K562 (cell line): ENCODE results near the gene NMUR2. TPM values are rescaled to one million over a fixed set of nuclear protein-coding genes. Genes with fewer than 3 reads are reported as not detected.

Source experiments
- ATAC-seq: fragments of 200-7000 bp; cut with Tn5 transposase; 3 replicates; pipeline ENCODE4 v1.9.1; 2020; ENCODE audit warnings: moderate library complexity
- BruUV-seq: library from RNA; stranded (reverse); fragments of 400-500 nt; replicated peaks from 2 replicates; lab custom pipeline; 2021; lab: Mats Ljungman, UMichigan
- CTCF ChIA-PET: fragments of 300-600 bp; formaldehyde crosslinking; extraction: SDS; loops from one replicate; lab custom pipeline; 2021; ENCODE audit warnings: low intra/inter-chr PET ratio; lab: Yijun Ruan, JAX
- POLR2A ChIA-PET: fragments of 300-600, 350-650 bp; sonication (Branson Sonifier 250); formaldehyde crosslinking; extraction: SDS; loops from one replicate; lab custom pipeline; 2021; ENCODE audit warnings: antibody characterized with exemption, inconsistent platforms; lab: Yijun Ruan, JAX
- DNase-seq, 4 experiments: peaks; one replicate each; pipeline versions ENCODE4 v3.0.0 to v3.0.0-alpha.2; 2011 to 2018; ENCODE audit warnings: low spot score in 3 of 4, mixed read lengths in 3 of 4; ENCODE audit errors: extremely low read depth in 1 of 4
- FAIRE-seq: peaks from 2 replicates; lab custom pipeline; 2011; peaks lifted over from hg19 to GRCh38; lab: Jason Lieb, UNC
- H2AFZ ChIP-seq: 2 replicates; pipeline ENCODE4 v1.6.0; 2011; ENCODE audit warnings: low read depth, low read length, control low read depth, inconsistent platforms
- H3K27ac ChIP-seq: fragments of 200-600 bp; 3 replicates; pipeline ENCODE4 v1.8.0; 2011; ENCODE audit warnings: low read depth, mild to moderate bottlenecking, control low read depth, inconsistent platforms, low read length, moderate library complexity, mixed read lengths; ENCODE audit errors: extremely low read depth
- H3K27me3 ChIP-seq, 2 experiments: fragments of 300-600 bp in 1 of 2; 2 replicates in 1 of 2; 3 replicates in 1 of 2; pipeline versions ENCODE4 v1.6.0 to v1.8.0; 2011; ENCODE audit warnings: inconsistent platforms in 2 of 2, low read length in 2 of 2, mild to moderate bottlenecking in 1 of 2, mixed read lengths in 1 of 2, moderate library complexity in 1 of 2; ENCODE audit not compliant: control insufficient read depth in 2 of 2, insufficient read depth in 2 of 2
- H3K36me3 ChIP-seq: fragments of 300-600 bp; 3 replicates; pipeline ENCODE4 v1.8.0; 2011; ENCODE audit warnings: mild to moderate bottlenecking, low read length, inconsistent platforms; ENCODE audit not compliant: control insufficient read depth, insufficient read depth
- H3K4me1 ChIP-seq, 2 experiments: fragments of 200-600 bp in 1 of 2; replicated peaks in 1 of 2; 2 replicates in 1 of 2; 3 replicates in 1 of 2; pipeline versions ENCODE4 v1.5.1 to v1.8.0; 2011; ENCODE audit warnings: inconsistent platforms in 2 of 2, low read length in 2 of 2, mild to moderate bottlenecking in 1 of 2, mixed read lengths in 1 of 2, moderate library complexity in 1 of 2; ENCODE audit not compliant: control insufficient read depth in 2 of 2, insufficient read depth in 2 of 2
- H3K4me2 ChIP-seq: 2 replicates; pipeline ENCODE4 v1.6.1; 2011; ENCODE audit warnings: low read length, control low read depth, inconsistent platforms, mixed read lengths; ENCODE audit not compliant: insufficient read depth
- H3K4me3 ChIP-seq: fragments of 200-600 bp; sonication (generic), shearing (Covaris generic); 2 replicates; pipeline ENCODE4 v1.5.1; 2016; ENCODE audit warnings: control low read depth, inconsistent platforms
- H3K79me2 ChIP-seq: fragments of 200-600 bp; 3 replicates; pipeline ENCODE4 v1.8.0; 2011; ENCODE audit warnings: low read length, inconsistent platforms; ENCODE audit not compliant: control insufficient read depth, insufficient read depth
- H3K9ac ChIP-seq, 2 experiments: 2 replicates each; pipeline versions ENCODE4 v1.6.0 to v1.6.1; 2011; ENCODE audit warnings: low read depth in 2 of 2, low read length in 2 of 2, control low read depth in 1 of 2, inconsistent platforms in 1 of 2, mild to moderate bottlenecking in 1 of 2, mixed read lengths in 1 of 2; ENCODE audit not compliant: insufficient read depth in 1 of 2
- H3K9me1 ChIP-seq: one replicate; pipeline ENCODE4 v1.6.0; 2011; ENCODE audit warnings: inconsistent platforms, mild to moderate bottlenecking, low read length, moderate library complexity; ENCODE audit not compliant: control insufficient read depth, insufficient read depth
- H3K9me3 ChIP-seq: replicated peaks from 2 replicates; pipeline ENCODE4 v1.5.1; 2011; ENCODE audit warnings: low read depth, low read length, inconsistent platforms; ENCODE audit not compliant: control insufficient read depth, insufficient read depth
- H4K20me1 ChIP-seq: replicated peaks from 2 replicates; pipeline ENCODE4 v1.6.1; 2011; ENCODE audit warnings: low read length, inconsistent platforms, mixed read lengths; ENCODE audit not compliant: control insufficient read depth, insufficient read depth
- CBFA2T2 ChIP-seq: fragments of 450-650 bp; conservative IDR thresholded peaks from 2 replicates; pipeline ENCODE4 v1.6.1; 2017; ENCODE audit warnings: mild to moderate bottlenecking
- CBX5 ChIP-seq: IDR thresholded peaks from 2 replicates; pipeline ENCODE4 v1.6.1; 2014; ENCODE audit warnings: low read depth, borderline replicate concordance
- PTTG1 ChIP-seq: fragments of 450-650 bp; IDR thresholded peaks from 2 replicates; pipeline ENCODE4 v1.6.1; 2016; ENCODE audit warnings: low read depth, mild to moderate bottlenecking, missing genetic modification characterization, missing compliant biosample characterization
- TAF9B ChIP-seq: fragments of 450-650 bp; IDR thresholded peaks from 2 replicates; pipeline ENCODE4 v1.6.1; 2018; ENCODE audit warnings: mild to moderate bottlenecking; ENCODE audit not compliant: partially characterized antibody
- U2AF2 ChIP-seq: fragments of 200-400 bp; formaldehyde crosslinking; optimal IDR thresholded peaks from 2 replicates; pipeline ENCODE3; 2017; ENCODE audit warnings: low read depth, mild to moderate bottlenecking, low read length
- ZNF165 ChIP-seq: fragments of 250-450 bp; sonication (Bioruptor Pico); IDR thresholded peaks from 2 replicates; pipeline ENCODE4 v1.4.0; 2020; ENCODE audit warnings: borderline replicate concordance
- ZNF239 ChIP-seq: fragments of 250-450 bp; sonication (Bioruptor Pico); IDR thresholded peaks from 2 replicates; pipeline ENCODE4 v1.4.0; 2020; ENCODE audit warnings: mild to moderate bottlenecking
- ZNF24 ChIP-seq: fragments of 450-650 bp; IDR thresholded peaks from 2 replicates; pipeline ENCODE4 v1.6.1; 2016
- ZNF589 ChIP-seq: fragments of 200-800 bp; sonication (Bioruptor generic); IDR thresholded peaks from 2 replicates; pipeline ENCODE4 v1.6.1; 2016; ENCODE audit warnings: low read depth, missing genetic modification characterization, missing compliant biosample characterization
- ZNF717 ChIP-seq: fragments of 250-450 bp; sonication (Bioruptor Pico); IDR thresholded peaks from 2 replicates; pipeline ENCODE4 v1.5.0; 2021
- WGBS: fragments of 100-300 bp; shearing (Covaris generic); methylation state at CpG from one replicate; pipeline ENCODE4 v1.1.6; 2016; ENCODE audit warnings: low coverage, mixed read lengths; ENCODE audit not compliant: insufficient coverage; ENCODE audit errors: missing lambda C conversion rate; 5-methylcytosine and 5-hydroxymethylcytosine counted together
- in situ Hi-C: fragments of 300-500 bp; cut with MboI; formaldehyde crosslinking; loops from 4 replicates; pipeline ENCODE4 v1.15.0; 2018; ENCODE audit warnings: inconsistent platforms, mixed read lengths
- intact Hi-C: fragments of 100-400 bp; cut with micrococcal nuclease; formaldehyde crosslinking; loops from 2 replicates; pipeline ENCODE4 v1.14.2; 2022
- polyA plus RNA-seq, 8 experiments: library from polyadenylated mRNA; depleted of rRNA in 4 of 8; stranded (reverse) in 5 of 8; unstranded in 3 of 8; fragments of >200 nt; fragmentation: Nextera tagmentation in 2 of 8; fragmentation: Illumina TruSeq in 1 of 8; extraction: Ambion mirVana in 2 of 8; extraction: Trizol in 1 of 8; gene quantifications; 2 replicates each; pipeline versions ENCODE4 v1.2.1 to v1.2.3, GENCODE V29; 2011 to 2014; ENCODE audit warnings: inconsistent platforms in 1 of 8, missing spikeins in 1 of 8
- total RNA-seq, 7 experiments: library from RNA; depleted of rRNA in 6 of 7; stranded (reverse); fragments of >200 nt in 6 of 7; fragmentation: Illumina TruSeq in 2 of 7; extraction: Trizol in 2 of 7; gene quantifications; 2 replicates each; pipeline versions ENCODE4 v1.2.1 to v1.2.3, GENCODE V29; 2011 to 2021; ENCODE audit warnings: low replicate concordance in 1 of 7
- TF ChIP-seq, protein P1 (sequence below): sonication (generic); formaldehyde crosslinking; IDR thresholded peaks from 2 replicates; pipeline ENCODE4 v1.4.0; 2020; ENCODE audit warnings: mild to moderate bottlenecking, missing genetic modification reagents
- TF ChIP-seq, protein P2 (sequence below), 2 experiments: fragments of 450-650 bp; formaldehyde crosslinking in 1 of 2; IDR thresholded peaks; 2 replicates each; pipeline versions ENCODE4 v1.4.0 to v1.6.1; 2014 to 2020; ENCODE audit warnings: mild to moderate bottlenecking in 2 of 2, borderline replicate concordance in 1 of 2, low read depth in 1 of 2
- TF ChIP-seq, protein P3 (sequence below), 2 experiments: fragments of 450-650 bp; IDR thresholded peaks; 2 replicates each; pipeline ENCODE4 v1.6.1; 2016

The NMUR2 gene
- total and polyA plus RNA-seq, 9 of the 15 experiments (the other 6 are each of a cell fraction or from before 2014, with no cell fraction given): not detected

- no peak overlapping the region for H2AFZ ChIP-seq
- DNase-seq: no peak
- H3K4me3 ChIP-seq: no peak overlapping the region
- H3K9me1 ChIP-seq: no peaks in the 10 kb centered on the region
- WGBS: 2% methylated on average over 4 of the region's 4 CpGs
- H3K27me3 ChIP-seq: no peaks in the 10 kb centered on the region
- in situ Hi-C loops: no loop called here
- intact Hi-C loops: no loop called here
- POLR2A ChIA-PET: no interaction called here
- ATAC-seq: no peak
- no peaks in the 10 kb centered on the region for H3K79me2 ChIP-seq
- no peak for FAIRE-seq
- no peaks in the 10 kb centered on the region for H3K36me3 ChIP-seq
- no peaks in the 10 kb centered on the region for H3K9me3 ChIP-seq
- no peaks in the 10 kb centered on the region for H3K4me1 ChIP-seq
- H3K27ac ChIP-seq: no peak overlapping the region
- BruUV-seq: no TSS peak
- H3K9ac ChIP-seq: no peak overlapping the region
- H3K4me2 ChIP-seq: no peak overlapping the region
- CTCF ChIA-PET: no interaction called here
- H4K20me1 ChIP-seq: no peaks in the 10 kb centered on the region
- TF ChIP-seq TAF9B: no peak
- TF ChIP-seq CBX5: no peak
- TF ChIP-seq, protein P1, sequence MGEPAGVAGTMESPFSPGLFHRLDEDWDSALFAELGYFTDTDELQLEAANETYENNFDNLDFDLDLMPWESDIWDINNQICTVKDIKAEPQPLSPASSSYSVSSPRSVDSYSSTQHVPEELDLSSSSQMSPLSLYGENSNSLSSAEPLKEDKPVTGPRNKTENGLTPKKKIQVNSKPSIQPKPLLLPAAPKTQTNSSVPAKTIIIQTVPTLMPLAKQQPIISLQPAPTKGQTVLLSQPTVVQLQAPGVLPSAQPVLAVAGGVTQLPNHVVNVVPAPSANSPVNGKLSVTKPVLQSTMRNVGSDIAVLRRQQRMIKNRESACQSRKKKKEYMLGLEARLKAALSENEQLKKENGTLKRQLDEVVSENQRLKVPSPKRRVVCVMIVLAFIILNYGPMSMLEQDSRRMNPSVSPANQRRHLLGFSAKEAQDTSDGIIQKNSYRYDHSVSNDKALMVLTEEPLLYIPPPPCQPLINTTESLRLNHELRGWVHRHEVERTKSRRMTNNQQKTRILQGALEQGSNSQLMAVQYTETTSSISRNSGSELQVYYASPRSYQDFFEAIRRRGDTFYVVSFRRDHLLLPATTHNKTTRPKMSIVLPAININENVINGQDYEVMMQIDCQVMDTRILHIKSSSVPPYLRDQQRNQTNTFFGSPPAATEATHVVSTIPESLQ: no peak
- TF ChIP-seq, protein P2, sequence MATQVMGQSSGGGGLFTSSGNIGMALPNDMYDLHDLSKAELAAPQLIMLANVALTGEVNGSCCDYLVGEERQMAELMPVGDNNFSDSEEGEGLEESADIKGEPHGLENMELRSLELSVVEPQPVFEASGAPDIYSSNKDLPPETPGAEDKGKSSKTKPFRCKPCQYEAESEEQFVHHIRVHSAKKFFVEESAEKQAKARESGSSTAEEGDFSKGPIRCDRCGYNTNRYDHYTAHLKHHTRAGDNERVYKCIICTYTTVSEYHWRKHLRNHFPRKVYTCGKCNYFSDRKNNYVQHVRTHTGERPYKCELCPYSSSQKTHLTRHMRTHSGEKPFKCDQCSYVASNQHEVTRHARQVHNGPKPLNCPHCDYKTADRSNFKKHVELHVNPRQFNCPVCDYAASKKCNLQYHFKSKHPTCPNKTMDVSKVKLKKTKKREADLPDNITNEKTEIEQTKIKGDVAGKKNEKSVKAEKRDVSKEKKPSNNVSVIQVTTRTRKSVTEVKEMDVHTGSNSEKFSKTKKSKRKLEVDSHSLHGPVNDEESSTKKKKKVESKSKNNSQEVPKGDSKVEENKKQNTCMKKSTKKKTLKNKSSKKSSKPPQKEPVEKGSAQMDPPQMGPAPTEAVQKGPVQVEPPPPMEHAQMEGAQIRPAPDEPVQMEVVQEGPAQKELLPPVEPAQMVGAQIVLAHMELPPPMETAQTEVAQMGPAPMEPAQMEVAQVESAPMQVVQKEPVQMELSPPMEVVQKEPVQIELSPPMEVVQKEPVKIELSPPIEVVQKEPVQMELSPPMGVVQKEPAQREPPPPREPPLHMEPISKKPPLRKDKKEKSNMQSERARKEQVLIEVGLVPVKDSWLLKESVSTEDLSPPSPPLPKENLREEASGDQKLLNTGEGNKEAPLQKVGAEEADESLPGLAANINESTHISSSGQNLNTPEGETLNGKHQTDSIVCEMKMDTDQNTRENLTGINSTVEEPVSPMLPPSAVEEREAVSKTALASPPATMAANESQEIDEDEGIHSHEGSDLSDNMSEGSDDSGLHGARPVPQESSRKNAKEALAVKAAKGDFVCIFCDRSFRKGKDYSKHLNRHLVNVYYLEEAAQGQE (IDR thresholded peaks at IDR 0.05; ENCODE audit: borderline replicate concordance): no peak
- TF ChIP-seq, protein P2 (CRISPR knock-in tag; IDR thresholded peaks at IDR 0.05; ENCODE audit: low read depth): no peak
- no peak for TF ChIP-seq ZNF165 (CRISPR knock-in tag)
- no peak for TF ChIP-seq ZNF589 (CRISPR knock-in tag)
- TF ChIP-seq ZNF717 (CRISPR knock-in tag): no peak
- TF ChIP-seq ZNF239 (CRISPR knock-in tag): no peak
- TF ChIP-seq PTTG1 (tag): no peak
- TF ChIP-seq, protein P3, sequence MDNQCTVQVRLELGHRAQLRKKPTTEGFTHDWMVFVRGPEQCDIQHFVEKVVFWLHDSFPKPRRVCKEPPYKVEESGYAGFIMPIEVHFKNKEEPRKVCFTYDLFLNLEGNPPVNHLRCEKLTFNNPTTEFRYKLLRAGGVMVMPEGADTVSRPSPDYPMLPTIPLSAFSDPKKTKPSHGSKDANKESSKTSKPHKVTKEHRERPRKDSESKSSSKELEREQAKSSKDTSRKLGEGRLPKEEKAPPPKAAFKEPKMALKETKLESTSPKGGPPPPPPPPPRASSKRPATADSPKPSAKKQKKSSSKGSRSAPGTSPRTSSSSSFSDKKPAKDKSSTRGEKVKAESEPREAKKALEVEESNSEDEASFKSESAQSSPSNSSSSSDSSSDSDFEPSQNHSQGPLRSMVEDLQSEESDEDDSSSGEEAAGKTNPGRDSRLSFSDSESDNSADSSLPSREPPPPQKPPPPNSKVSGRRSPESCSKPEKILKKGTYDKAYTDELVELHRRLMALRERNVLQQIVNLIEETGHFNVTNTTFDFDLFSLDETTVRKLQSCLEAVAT (IDR thresholded peaks at IDR 0.05): no peak
- TF ChIP-seq ZNF24: no peak
- no peak for TF ChIP-seq U2AF2
- no peak for TF ChIP-seq CBFA2T2
These were observed 28.2 kb downstream of the NMUR2 start for GRCh38 chr5:152376886-152377285.
